LNCaP clone FGC (cell line): ENCODE data around the gene DDC.
"Not testable (repeated sequence)": the region's sequence is repeated elsewhere in the genome, so short reads cannot be mapped to it uniquely, and the experiment has no call there.

Experiments used
- DNase-seq: peaks from one replicate; pipeline ENCODE4 v3.0.0-alpha.2; 2011; ENCODE audit warnings: low read depth
- H3K4me3 ChIP-seq: 2 replicates; pipeline ENCODE4 v1.5.1; 2011; ENCODE audit warnings: mild to moderate bottlenecking, low read depth, low read length, control low read depth
- TF ChIP-seq, protein P1 (sequence below): IDR thresholded peaks from 2 replicates; pipeline ENCODE4 v1.5.1; 2012; ENCODE audit warnings: mild to moderate bottlenecking; ENCODE audit not compliant: control insufficient read depth, insufficient read depth; ENCODE audit errors: extremely low read depth

DDC gene

DNA sequence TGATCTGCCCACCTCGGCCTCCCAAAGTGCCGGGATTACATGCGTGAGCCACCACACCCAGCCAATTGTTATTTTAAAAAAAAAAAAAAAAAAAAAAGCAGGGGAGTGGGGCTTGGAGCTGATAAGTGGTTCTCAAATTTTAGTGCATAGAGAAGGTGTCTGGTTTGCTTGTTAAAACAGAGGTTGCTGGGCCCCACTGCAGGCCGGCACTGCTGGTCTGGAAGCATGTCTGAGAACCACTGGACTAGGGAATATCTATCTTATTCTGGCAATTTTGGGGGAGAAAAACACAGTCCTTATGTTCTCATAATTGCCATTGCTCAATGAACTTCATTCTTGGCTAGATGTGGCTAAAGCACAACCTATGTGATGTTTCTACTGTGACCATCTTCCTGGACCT, 96.0 kb downstream of the DDC start:
- DNase-seq = no peak
- TF ChIP-seq, protein P1, sequence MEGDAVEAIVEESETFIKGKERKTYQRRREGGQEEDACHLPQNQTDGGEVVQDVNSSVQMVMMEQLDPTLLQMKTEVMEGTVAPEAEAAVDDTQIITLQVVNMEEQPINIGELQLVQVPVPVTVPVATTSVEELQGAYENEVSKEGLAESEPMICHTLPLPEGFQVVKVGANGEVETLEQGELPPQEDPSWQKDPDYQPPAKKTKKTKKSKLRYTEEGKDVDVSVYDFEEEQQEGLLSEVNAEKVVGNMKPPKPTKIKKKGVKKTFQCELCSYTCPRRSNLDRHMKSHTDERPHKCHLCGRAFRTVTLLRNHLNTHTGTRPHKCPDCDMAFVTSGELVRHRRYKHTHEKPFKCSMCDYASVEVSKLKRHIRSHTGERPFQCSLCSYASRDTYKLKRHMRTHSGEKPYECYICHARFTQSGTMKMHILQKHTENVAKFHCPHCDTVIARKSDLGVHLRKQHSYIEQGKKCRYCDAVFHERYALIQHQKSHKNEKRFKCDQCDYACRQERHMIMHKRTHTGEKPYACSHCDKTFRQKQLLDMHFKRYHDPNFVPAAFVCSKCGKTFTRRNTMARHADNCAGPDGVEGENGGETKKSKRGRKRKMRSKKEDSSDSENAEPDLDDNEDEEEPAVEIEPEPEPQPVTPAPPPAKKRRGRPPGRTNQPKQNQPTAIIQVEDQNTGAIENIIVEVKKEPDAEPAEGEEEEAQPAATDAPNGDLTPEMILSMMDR = no peak
- no peak overlapping the region for H3K4me3 ChIP-seq

DNA sequence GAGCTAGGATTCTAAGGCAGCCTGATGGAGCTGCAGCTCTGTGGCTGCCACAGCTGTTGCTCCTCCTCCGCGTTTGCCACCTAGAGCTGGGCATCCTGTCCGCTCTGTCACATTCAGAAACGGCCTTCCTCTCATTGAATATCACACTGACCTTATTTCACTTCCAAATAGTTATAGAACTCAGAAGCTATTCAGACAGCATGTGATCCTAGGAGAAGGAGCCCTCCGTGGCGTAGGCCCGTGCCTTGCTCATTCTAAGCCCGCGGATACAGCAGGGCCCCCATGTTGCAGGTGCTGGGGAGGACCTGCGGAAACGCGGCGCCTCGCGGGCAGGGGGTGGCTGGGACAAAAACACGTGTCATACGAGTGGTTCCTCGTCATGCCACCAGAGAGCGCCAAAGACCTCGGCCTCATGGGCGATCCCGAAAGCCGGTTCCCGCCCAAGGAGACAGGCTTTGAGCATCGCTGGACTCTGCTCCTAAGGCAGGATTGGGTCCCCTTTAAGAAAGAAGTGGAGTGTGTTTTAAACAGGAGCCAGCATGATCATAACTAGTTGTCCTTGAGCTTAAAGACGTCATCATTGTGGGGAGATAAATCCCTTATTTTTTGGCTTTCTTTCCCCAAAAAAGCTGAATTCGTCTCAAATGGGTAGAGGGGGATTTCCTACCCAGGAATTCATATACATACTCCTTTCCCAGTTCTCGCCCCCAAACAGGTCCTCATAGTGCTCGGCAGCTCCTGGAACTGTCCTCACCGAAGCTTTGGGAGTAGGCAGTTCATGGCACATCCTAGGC, 97.2 kb downstream of the DDC start:
- H3K4me3 ChIP-seq = peak overlapping the region; percentile 16; the same call in 1 of the 2 replicates

DNA sequence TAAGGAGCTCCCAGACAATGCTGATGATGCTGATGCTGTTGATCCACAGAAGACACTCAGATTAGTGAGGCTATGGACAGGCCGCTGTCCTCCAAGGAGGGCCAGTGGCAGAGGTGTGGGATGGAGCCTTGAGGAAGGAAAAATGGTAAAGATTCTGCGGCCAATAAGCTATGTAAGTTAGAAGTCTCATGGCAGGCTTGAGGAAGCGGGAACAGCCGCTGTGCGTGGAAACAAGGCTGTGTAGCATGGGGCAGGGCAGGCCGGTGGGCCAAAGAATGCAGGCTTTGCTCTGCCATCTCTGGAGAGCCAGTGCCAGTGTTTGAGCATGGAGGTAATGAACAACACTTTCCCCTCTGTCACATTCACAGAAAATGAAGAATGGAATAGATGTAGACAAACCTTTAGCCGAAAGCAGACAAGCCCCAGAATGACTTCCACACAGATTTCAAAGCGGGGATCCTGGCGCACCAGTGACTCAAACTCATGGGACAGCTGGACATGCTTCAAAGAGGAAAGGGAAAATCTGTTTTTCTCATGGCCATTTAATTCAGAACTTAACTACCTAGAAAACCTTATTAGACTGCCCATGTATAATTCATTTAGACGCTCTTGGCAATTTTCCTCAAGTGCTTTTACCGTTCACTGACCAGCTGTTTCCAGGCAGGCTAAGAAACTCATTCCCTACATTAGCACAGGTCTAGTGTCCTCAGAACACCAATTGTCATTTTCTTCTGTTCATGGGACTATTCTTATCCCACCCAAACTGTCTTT, 98.2 kb downstream of the DDC start:
- DNase-seq = no peak
- H3K4me3 ChIP-seq = no peak overlapping the region
- TF ChIP-seq, protein P1 = no peak

More for the DNA sequence above, 97.2 kb downstream of the DDC start:
- DNase-seq = peak; percentile 28
- TF ChIP-seq, protein P1 = peak; percentile 83

DNA sequence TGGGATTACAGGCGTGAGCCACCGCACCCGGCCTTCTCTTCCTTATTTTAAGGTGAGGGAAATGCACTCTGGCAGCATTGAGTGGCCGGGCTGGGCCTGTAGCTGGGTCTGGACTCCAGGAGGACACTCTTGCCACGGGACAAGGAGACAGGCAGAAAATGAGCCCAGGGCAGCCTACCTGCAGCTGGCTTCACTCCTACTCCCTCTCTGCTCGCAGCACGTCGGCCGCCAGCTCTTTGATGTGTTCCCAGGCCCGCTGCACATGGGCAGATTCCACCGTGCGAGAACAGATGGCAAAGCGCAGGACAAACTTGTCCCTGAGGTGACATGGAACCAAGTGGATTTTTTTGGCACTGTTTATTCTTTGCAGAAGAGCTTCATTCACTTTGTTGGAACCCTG, 102.2 kb downstream of the DDC start:
- TF ChIP-seq, protein P1 = no peak

DNA sequence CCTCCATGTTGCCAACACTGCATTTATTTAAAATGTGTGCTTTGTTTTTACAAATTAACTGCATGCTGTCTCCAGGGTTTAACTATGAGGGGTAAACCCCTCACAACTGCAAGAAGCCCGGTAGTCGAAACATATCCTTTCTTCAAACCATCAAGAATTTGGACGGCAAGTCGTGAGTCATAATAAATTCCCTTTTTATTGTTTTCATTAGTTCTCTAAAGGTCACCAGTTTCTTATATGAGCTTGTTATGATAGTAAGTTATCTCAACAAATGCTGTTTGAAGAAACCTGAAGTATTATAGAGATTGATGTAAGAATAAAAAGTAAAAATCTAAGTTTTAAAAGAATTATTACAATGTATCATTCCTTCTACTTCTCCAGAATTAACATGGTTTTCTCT, 102.8 kb downstream of the DDC start:
- DNase-seq = no peak
- TF ChIP-seq, protein P1 = no peak
- no peak overlapping the region for H3K4me3 ChIP-seq

More for the DNA sequence above, 102.2 kb downstream of the DDC start:
- H3K4me3 ChIP-seq = no peak overlapping the region
- no peak for DNase-seq

DNA sequence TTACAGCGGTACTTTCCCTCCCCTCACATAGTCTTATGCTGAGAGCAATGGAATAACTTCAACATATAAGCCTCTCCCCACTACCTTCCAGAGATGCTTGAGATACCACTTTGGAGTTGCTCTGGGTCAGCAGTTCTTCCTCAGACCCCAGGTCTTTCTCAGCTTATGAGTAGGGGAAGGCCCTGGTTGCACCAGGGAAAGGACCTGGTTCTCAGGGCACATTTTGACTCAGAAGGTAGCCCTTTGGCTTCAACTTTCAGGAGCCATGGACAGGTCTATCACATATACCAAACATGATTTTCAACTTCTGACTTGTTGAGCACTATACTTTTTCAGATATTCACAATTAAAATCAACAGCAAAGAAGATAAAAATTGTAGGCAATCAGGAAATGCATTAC, 103.5 kb downstream of the DDC start:
- TF ChIP-seq, protein P1 = no peak
- DNase-seq = no peak

DNA sequence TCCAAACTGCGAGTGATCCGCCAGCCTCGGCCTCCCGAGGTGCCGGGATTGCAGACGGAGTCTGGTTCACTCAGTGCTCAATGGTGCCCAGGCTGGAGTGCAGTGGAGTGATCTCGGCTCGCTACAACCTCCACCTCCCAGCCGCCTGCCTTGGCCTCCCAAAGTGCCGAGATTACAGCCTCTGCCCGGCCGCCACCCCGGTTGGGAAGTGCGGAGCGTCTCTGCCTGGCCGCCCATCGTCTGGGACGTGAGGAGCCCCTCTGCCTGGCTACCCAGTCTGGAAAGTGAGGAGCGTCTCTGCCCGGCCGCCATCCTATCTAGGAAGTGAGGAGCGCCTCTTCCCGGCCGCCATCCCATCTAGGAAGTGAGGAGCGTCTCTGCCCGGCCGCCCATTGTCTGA, 106.0 kb downstream of the DDC start:
- not testable (repeated sequence) for H3K4me3 ChIP-seq, DNase-seq

More for the DNA sequence above, 103.5 kb downstream of the DDC start:
- no peak overlapping the region for H3K4me3 ChIP-seq

DNA sequence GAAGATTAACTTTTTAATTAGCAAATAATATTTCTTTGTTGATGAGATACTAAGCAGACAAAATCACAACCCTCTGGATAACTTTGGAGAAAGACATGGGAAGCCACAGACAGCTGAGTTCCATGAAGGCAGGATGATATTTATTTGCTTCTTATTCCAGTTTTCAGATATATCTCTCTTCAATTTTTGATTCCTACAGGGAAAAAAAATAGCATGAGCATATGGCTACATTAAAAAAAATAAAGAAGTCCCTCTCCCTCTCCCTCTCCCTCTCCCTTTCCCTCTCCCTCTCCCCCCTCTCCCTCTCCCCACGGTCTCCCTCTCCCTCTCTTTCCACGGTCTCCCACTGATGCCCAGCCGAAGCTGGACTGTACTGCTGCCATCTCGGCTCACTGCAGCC, 106.6 kb downstream of the DDC start:
- not testable (repeated sequence) for H3K4me3 ChIP-seq, DNase-seq
